ENCODE measurements around the gene HIVEP1.

HIVEP1 gene

GRCh38 chr6:11989386-11989785 lies 22.7 kb upstream of the HIVEP1 start:
- H3K4ac ChIP-seq (ENCODE audit: low read length): no peak overlapping the region
- H2BK15ac ChIP-seq (ENCODE audit: low read length): no peak overlapping the region
- no peak overlapping the region for H3K23ac ChIP-seq (ENCODE audit: low read depth, low read length, poor library complexity)
- H3K27me3 ChIP-seq (ENCODE audit: control insufficient read depth in 3 of 3, insufficient read depth in 3 of 3, low read depth in 1 of 3, low read length in 3 of 3): no peaks in the 10 kb centered on the region
- no peak overlapping the region for H3K4me3 ChIP-seq (ENCODE audit: low read length in 2 of 2)
- H4K8ac ChIP-seq (ENCODE audit: low read depth, low read length): no peak overlapping the region
- no peak overlapping the region for H3K18ac ChIP-seq (ENCODE audit: low read length)
- H3K4me2 ChIP-seq (ENCODE audit: insufficient read depth, low read length, poor library complexity, severe bottlenecking): no peak overlapping the region
- no peak overlapping the region for H2BK12ac ChIP-seq (ENCODE audit: low read length)
- no peak overlapping the region for H3K14ac ChIP-seq (ENCODE audit: low read length)
- no peaks in the 10 kb centered on the region for H3K36me3 ChIP-seq (replicated peaks in 1 of 2; ENCODE audit: control insufficient read depth in 2 of 2, insufficient read depth in 2 of 2, low read length in 2 of 2)
- H3K27ac ChIP-seq (replicated peaks; ENCODE audit: low read length): no peak overlapping the region
- WGBS, 2 donors (ENCODE audit: extremely low coverage in 2 of 2, insufficient read length in 2 of 2, insufficient replicate concordance in 1 of 2): no CpG with 5 or more reads among the region's 2 CpGs
- H4K91ac ChIP-seq (ENCODE audit: low read depth, low read length, poor library complexity): no peak overlapping the region
- H2BK120ac ChIP-seq (ENCODE audit: low read depth, low read length): no peak overlapping the region
- no peak overlapping the region for H2BK5ac ChIP-seq (ENCODE audit: low read length)
- no peak overlapping the region for H3K9ac ChIP-seq (ENCODE audit: low read depth, low read length, poor library complexity)
- no peaks in the 10 kb centered on the region for H3K9me3 ChIP-seq (replicated peaks in 1 of 2; ENCODE audit: control insufficient read depth in 2 of 2, insufficient read depth in 1 of 2, low read depth in 1 of 2, low read length in 2 of 2)
- no peak overlapping the region for H2AFZ ChIP-seq (ENCODE audit: low read length)
- H3K79me1 ChIP-seq (ENCODE audit: low read depth, low read length): no peaks in the 10 kb centered on the region
- H3K4me1 ChIP-seq (ENCODE audit: control insufficient read depth in 2 of 2, insufficient read depth in 1 of 2, low read depth in 1 of 2, low read length in 2 of 2): no peaks in the 10 kb centered on the region
- no peak for DNase-seq (ENCODE audit: low spot score)
- H2AK5ac ChIP-seq (ENCODE audit: low read depth, low read length): no peak overlapping the region

GRCh38 chr6:11992086-11992485 lies 20.0 kb upstream of the HIVEP1 start:
- H3K4me3 ChIP-seq (ENCODE audit: low read length in 2 of 2): no peak overlapping the region
- H2BK120ac ChIP-seq (ENCODE audit: low read depth, low read length): no peak overlapping the region
- no peaks in the 10 kb centered on the region for H3K36me3 ChIP-seq (replicated peaks in 1 of 2; ENCODE audit: control insufficient read depth in 2 of 2, insufficient read depth in 2 of 2, low read length in 2 of 2)
- H3K27ac ChIP-seq (replicated peaks; ENCODE audit: low read length): no peak overlapping the region
- H2BK12ac ChIP-seq (ENCODE audit: low read length): no peak overlapping the region
- no peaks in the 10 kb centered on the region for H3K4me1 ChIP-seq (ENCODE audit: control insufficient read depth in 2 of 2, insufficient read depth in 1 of 2, low read depth in 1 of 2, low read length in 2 of 2)
- whole genome bisulfite sequencing, 2 donors (ENCODE audit: extremely low coverage in 2 of 2, insufficient read length in 2 of 2, insufficient replicate concordance in 1 of 2): no CpG with 5 or more reads among the region's 2 CpGs
- no peak for DNase-seq (ENCODE audit: low spot score)
- no peak overlapping the region for H3K18ac ChIP-seq (ENCODE audit: low read length)
- no peak overlapping the region for H2AK5ac ChIP-seq (ENCODE audit: low read depth, low read length)
- H3K4me2 ChIP-seq (ENCODE audit: insufficient read depth, low read length, poor library complexity, severe bottlenecking): no peak overlapping the region
- H2AFZ ChIP-seq (ENCODE audit: low read length): no peak overlapping the region
- no peak overlapping the region for H3K9ac ChIP-seq (ENCODE audit: low read depth, low read length, poor library complexity)
- H3K27me3 ChIP-seq (ENCODE audit: control insufficient read depth in 3 of 3, insufficient read depth in 3 of 3, low read depth in 1 of 3, low read length in 3 of 3): no peaks in the 10 kb centered on the region
- H3K9me3 ChIP-seq (replicated peaks in 1 of 2; ENCODE audit: control insufficient read depth in 2 of 2, insufficient read depth in 1 of 2, low read depth in 1 of 2, low read length in 2 of 2): no peaks in the 10 kb centered on the region
- H4K91ac ChIP-seq (ENCODE audit: low read depth, low read length, poor library complexity): no peak overlapping the region
- no peak overlapping the region for H3K23ac ChIP-seq (ENCODE audit: low read depth, low read length, poor library complexity)
- no peak overlapping the region for H2BK15ac ChIP-seq (ENCODE audit: low read length)
- H3K79me1 ChIP-seq (ENCODE audit: low read depth, low read length): no peaks in the 10 kb centered on the region
- H4K8ac ChIP-seq (ENCODE audit: low read depth, low read length): no peak overlapping the region
- no peak overlapping the region for H2BK5ac ChIP-seq (ENCODE audit: low read length)
- no peak overlapping the region for H3K4ac ChIP-seq (ENCODE audit: low read length)
- no peak overlapping the region for H3K14ac ChIP-seq (ENCODE audit: low read length)

- H3K4me3 ChIP-seq (ENCODE audit: low read length in 2 of 2): no peak overlapping the region
- H3K4me1 ChIP-seq (ENCODE audit: control insufficient read depth in 2 of 2, insufficient read depth in 1 of 2, low read depth in 1 of 2, low read length in 2 of 2): no peaks in the 10 kb centered on the region
- H3K14ac ChIP-seq (ENCODE audit: low read length): no peak overlapping the region
- H2BK5ac ChIP-seq (ENCODE audit: low read length): no peak overlapping the region
- no peak overlapping the region for H2BK12ac ChIP-seq (ENCODE audit: low read length)
- DNase-seq (ENCODE audit: low spot score): no peak
- H2AK5ac ChIP-seq (ENCODE audit: low read depth, low read length): no peak overlapping the region
- H3K23ac ChIP-seq (ENCODE audit: low read depth, low read length, poor library complexity): no peak overlapping the region
- no peak overlapping the region for H3K27ac ChIP-seq (replicated peaks; ENCODE audit: low read length)
- H2AFZ ChIP-seq (ENCODE audit: low read length): no peak overlapping the region
- WGBS, 2 donors (ENCODE audit: extremely low coverage in 2 of 2, insufficient read length in 2 of 2, insufficient replicate concordance in 1 of 2): no CpG with 5 or more reads among the region's 4 CpGs
- no peak overlapping the region for H3K9ac ChIP-seq (ENCODE audit: low read depth, low read length, poor library complexity)
- H3K9me3 ChIP-seq (replicated peaks in 1 of 2; ENCODE audit: control insufficient read depth in 2 of 2, insufficient read depth in 1 of 2, low read depth in 1 of 2, low read length in 2 of 2): no peaks in the 10 kb centered on the region
- H3K18ac ChIP-seq (ENCODE audit: low read length): no peak overlapping the region
- no peak overlapping the region for H3K4ac ChIP-seq (ENCODE audit: low read length)
- no peak overlapping the region for H2BK120ac ChIP-seq (ENCODE audit: low read depth, low read length)
- no peak overlapping the region for H4K8ac ChIP-seq (ENCODE audit: low read depth, low read length)
- H3K79me1 ChIP-seq (ENCODE audit: low read depth, low read length): no peaks in the 10 kb centered on the region
- H3K4me2 ChIP-seq (ENCODE audit: insufficient read depth, low read length, poor library complexity, severe bottlenecking): no peak overlapping the region
- H2BK15ac ChIP-seq (ENCODE audit: low read length): no peak overlapping the region
- H3K36me3 ChIP-seq (replicated peaks in 1 of 2; ENCODE audit: control insufficient read depth in 2 of 2, insufficient read depth in 2 of 2, low read length in 2 of 2): no peaks in the 10 kb centered on the region
- no peak overlapping the region for H4K91ac ChIP-seq (ENCODE audit: low read depth, low read length, poor library complexity)
- H3K27me3 ChIP-seq (ENCODE audit: control insufficient read depth in 3 of 3, insufficient read depth in 3 of 3, low read depth in 1 of 3, low read length in 3 of 3): no peaks in the 10 kb centered on the region
These were observed 17.1 kb upstream of the HIVEP1 start for GRCh38 chr6:11994875-11995461.

DNA sequence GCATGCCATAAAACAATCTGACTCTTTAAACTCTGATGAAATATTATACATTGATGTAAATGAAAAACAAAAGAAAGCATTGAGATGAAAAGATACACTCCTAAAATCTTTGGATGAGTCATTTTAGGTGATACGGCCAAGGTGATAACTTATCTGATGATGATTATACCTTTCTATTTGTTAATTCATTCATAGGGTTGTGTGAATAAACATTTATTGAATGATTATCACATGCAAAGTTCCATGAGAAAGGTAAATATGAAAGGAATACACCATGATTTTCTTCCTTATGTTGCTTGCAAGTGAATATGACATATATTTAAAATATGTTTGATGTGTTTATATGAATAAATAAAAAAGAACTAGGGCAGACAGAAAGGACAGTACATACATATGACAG lies 15.4 kb upstream of the HIVEP1 start:
- Histone ChIP-seq H3K27me3 (ENCODE audit: control insufficient read depth in 3 of 3, insufficient read depth in 3 of 3, low read depth in 1 of 3, low read length in 3 of 3) (no peaks in the 10 kb centered on the region), H3K4me2 (ENCODE audit: insufficient read depth, low read length, poor library complexity, severe bottlenecking) (no peak overlapping the region), H3K4me1 (ENCODE audit: control insufficient read depth in 2 of 2, insufficient read depth in 1 of 2, low read depth in 1 of 2, low read length in 2 of 2) (no peaks in the 10 kb centered on the region), H2BK12ac (ENCODE audit: low read length) (no peak overlapping the region), H2BK120ac (ENCODE audit: low read depth, low read length) (no peak overlapping the region), H2BK15ac (ENCODE audit: low read length) (no peak overlapping the region), H3K27ac (replicated peaks; ENCODE audit: low read length) (no peak overlapping the region), H4K91ac (ENCODE audit: low read depth, low read length, poor library complexity) (no peak overlapping the region), H2AK5ac (ENCODE audit: low read depth, low read length) (no peak overlapping the region), H4K8ac (ENCODE audit: low read depth, low read length) (no peak overlapping the region), H3K9ac (ENCODE audit: low read depth, low read length, poor library complexity) (no peak overlapping the region), H3K36me3 (replicated peaks in 1 of 2; ENCODE audit: control insufficient read depth in 2 of 2, insufficient read depth in 2 of 2, low read length in 2 of 2) (no peaks in the 10 kb centered on the region), H3K18ac (ENCODE audit: low read length) (no peak overlapping the region), H3K79me1 (ENCODE audit: low read depth, low read length) (no peaks in the 10 kb centered on the region), H3K4me3 (ENCODE audit: low read length in 2 of 2) (no peak overlapping the region), H2AFZ (ENCODE audit: low read length) (no peak overlapping the region), H3K23ac (ENCODE audit: low read depth, low read length, poor library complexity) (no peak overlapping the region), H3K9me3 (replicated peaks in 1 of 2; ENCODE audit: control insufficient read depth in 2 of 2, insufficient read depth in 1 of 2, low read depth in 1 of 2, low read length in 2 of 2) (no peaks in the 10 kb centered on the region), H2BK5ac (ENCODE audit: low read length) (no peak overlapping the region), H3K14ac (ENCODE audit: low read length) (no peak overlapping the region), H3K4ac (ENCODE audit: low read length) (no peak overlapping the region)
- WGBS, 2 donors (ENCODE audit: extremely low coverage in 2 of 2, insufficient read length in 2 of 2, insufficient replicate concordance in 1 of 2): no CpG with 5 or more reads among the region's 1 CpG
- no peak for DNase-seq (ENCODE audit: low spot score)

Measured in neuronal stem cell (in vitro differentiated cells).